Activated CD8-positive, alpha-beta memory T cell treated with anti-CD3 and anti-CD28 coated beads, Interleukin-2, amount 50 U/mL, for 1 hour (primary cell): Measurements from ENCODE around the gene GTF2H3.

Source experiments
- DNase-seq: peaks from one replicate; pipeline ENCODE4 v3.0.0-alpha.2; 2020; ENCODE audit errors: extremely low read depth

Gene GTF2H3

DNA sequence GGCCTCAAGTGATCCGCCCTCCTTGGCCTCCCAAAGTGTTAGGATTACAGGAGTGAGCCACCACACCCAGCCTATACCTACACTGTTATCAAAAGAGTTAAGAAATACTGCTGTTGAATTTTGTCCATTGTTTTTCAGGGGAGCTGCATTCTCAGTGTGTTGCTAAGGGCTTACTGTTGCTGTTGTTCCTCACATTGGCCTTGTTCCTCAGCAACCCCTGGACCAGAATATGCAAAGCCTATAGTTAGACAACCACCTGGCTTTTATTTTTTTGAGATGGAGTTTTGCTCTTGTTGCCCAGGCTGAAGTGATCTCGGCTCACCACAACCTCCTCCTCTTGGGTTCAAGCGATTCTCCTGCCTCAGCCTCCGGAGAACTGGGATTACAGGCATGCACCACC lies 73.8 kb downstream of the GTF2H3 start:
- DNase-seq = no peak
